Heart right ventricle (tissue), 16 donors: ENCODE data around the gene IL37. TPM values are rescaled to one million over a fixed set of nuclear protein-coding genes. Genes with fewer than 3 reads are reported as not detected.

ENCODE experiments used
- ATAC-seq, 8 donors: fragments of 200-7000 bp; cut with Tn5 transposase; one replicate each; pipeline ENCODE4 v1.9.1; 2020; ENCODE audit warnings: mild to moderate bottlenecking in 8 of 8, moderate library complexity in 8 of 8, moderate number of reproducible peaks in 1 of 8
- DNase-seq, 2 donors: peaks; one replicate each; pipeline ENCODE4 v3.0.0-alpha.2; 2020
- H3K27ac ChIP-seq, 10 donors: fragments of 200-600 bp; sonication (generic) in 2 of 10; one replicate each; pipeline versions ENCODE4 v1.5.0 to v1.8.0; 2020 to 2022; ENCODE audit warnings: mild to moderate bottlenecking in 3 of 10
- H3K27me3 ChIP-seq, 7 donors: fragments of 200-600 bp; one replicate each; pipeline ENCODE4 v1.8.0; 2021 to 2022; ENCODE audit warnings: mild to moderate bottlenecking in 2 of 7
- H3K36me3 ChIP-seq, 9 donors: fragments of 200-600 bp; sonication (generic) in 1 of 9; one replicate each; pipeline versions ENCODE4 v1.5.0 to v1.8.0; 2020 to 2022; ENCODE audit warnings: mild to moderate bottlenecking in 2 of 9
- H3K4me1 ChIP-seq, 9 donors: fragments of 200-600 bp; sonication (generic) in 1 of 9; one replicate each; pipeline versions ENCODE4 v1.5.0 to v1.8.0; 2020 to 2022; ENCODE audit warnings: mild to moderate bottlenecking in 4 of 9
- H3K4me3 ChIP-seq, 10 donors: fragments of 200-600 bp; sonication (generic) in 2 of 10; one replicate each; pipeline versions ENCODE4 v1.5.0 to v1.8.0; 2020 to 2022; ENCODE audit warnings: mild to moderate bottlenecking in 7 of 10, moderate library complexity in 2 of 10
- H3K9me3 ChIP-seq, 11 donors: fragments of 200-600 bp in 10 of 11; sonication (generic) in 2 of 11; one replicate each; pipeline versions ENCODE4 v1.5.0 to v1.8.0; 2013 to 2022; ENCODE audit warnings: mild to moderate bottlenecking in 2 of 11, control low read depth in 1 of 11, moderate library complexity in 1 of 11
- CTCF ChIP-seq, 9 donors: fragments of 200-600 bp; sonication (generic) in 2 of 9; IDR thresholded peaks; one replicate each; pipeline versions ENCODE4 v1.5.0 to v1.8.0; 2021 to 2022; ENCODE audit warnings: antibody characterized with exemption in 9 of 9, mild to moderate bottlenecking in 5 of 9, moderate library complexity in 1 of 9
- WGBS, 2 donors: extraction: QIAGEN DNeasy Blood & Tissue Kit; methylation state at CpG; one replicate each; pipeline ENCODE4 v1.1.7; 2013; ENCODE audit warnings: inconsistent platforms in 1 of 2; 5-methylcytosine and 5-hydroxymethylcytosine counted together
- intact Hi-C, 10 donors: fragments of 100-400 bp; cut with DNase I; formaldehyde crosslinking; loops; one replicate each; pipeline versions ENCODE4 v1.11.1 to v1.14.2; 2022
- polyA plus RNA-seq, 2 donors: library from polyadenylated mRNA; stranded (reverse); fragments of 200-250 nt; gene quantifications; one replicate each; pipeline ENCODE4 v1.2.3, GENCODE V29; 2013
- total RNA-seq, 10 donors: library from RNA; stranded (reverse); fragmentation: NEBNext Ultra II Directional in 3 of 10; extraction: Animal tissue kit (Norgen Biotek cat#: 25700) in 3 of 10; gene quantifications; one replicate each; pipeline versions ENCODE4 v1.2.1 to v1.2.4, GENCODE V29; 2021 to 2023
- donor health status: Arrhythmogenic right ventricular cardiomyopathy.
- donor health status: ischemic (EF 13 %, LVEDD 7.1; RV severe dilation, severe dysfunction).
- donor health status: healthy with polysubstance abuse.
- donor health status: DM: no; HTN: yes; CAD: no.
- donor health status: DM: no; HTN: no; CAD: no.
- donor health status: ischemic (EF 25% LVEDD 6.9; RV normal size, moderate dysfunction).
- donor health status: ischemic (EF 25% LVEDD 5.7; RV mildly dilated, moderate dysfunction).
- donor health status: healthy.
- donor health status: DM: yes; HTN: yes; CAD: no.
- donor health status: Ischemic cardiomyopathy.
- donor health status: ischemic (EF 35%, LVEDD 5.7; RV mildly dilated, moderate dysfunction).
- donor health status: nonischemic (EF 11% LVEDD 7.7; RV severe dilation, severe dysfunction).
- donor health status: DM: yes; HTN: yes; CAD: no.
- donor health status: PGD.
- donor health status: ischemic (EF 29% LVEDD 5.4; RV normal size, mild dysfunction).
- donor health status: nonischemic (EF 23%, LVEDD 6.1; RV moderate dilation, normal function).

The IL37 gene
- total and polyA plus RNA-seq, 12 donors = not detected

DNA sequence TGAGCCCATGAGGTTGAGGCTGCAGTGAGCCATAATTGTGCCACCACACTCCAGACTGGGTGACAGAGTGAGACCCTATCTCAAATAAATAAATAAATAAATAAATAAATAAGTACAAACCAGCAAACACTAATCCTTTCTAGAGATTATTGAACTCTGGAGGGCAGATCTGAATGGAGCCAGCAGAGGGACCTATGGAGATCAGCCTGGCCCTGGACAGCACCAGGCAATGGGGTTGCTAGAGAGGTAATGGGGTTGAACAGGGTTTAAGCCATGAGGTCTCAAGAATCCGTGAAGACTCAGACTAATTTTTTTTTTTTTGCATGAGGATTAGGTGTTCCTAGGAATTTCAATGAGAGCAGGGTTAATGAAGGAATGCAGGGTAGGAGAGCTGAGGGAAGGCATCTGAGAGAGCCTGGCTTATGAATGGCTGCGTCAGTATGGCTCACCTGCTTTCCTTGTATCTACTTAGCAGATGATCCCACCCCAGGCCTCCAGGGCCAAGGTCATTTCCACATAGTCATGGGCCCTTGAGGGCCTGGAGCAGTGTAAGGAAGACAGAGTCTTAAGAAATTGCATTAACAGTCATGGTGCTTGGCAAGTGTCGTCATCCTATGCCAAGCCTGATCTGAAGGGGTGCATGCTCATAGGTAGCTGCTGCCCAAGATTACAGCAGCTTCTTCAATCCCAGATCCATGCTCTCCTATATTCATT is 34.6 kb upstream of the IL37 start:
- intact Hi-C loops = no loop called here
- 96% methylated on average over 3 of the region's 3 CpGs for WGBS, 2 donors
- no peaks in the 10 kb centered on the region for H3K36me3 ChIP-seq
- DNase-seq (no peak), ATAC-seq (no peak)
- no peak overlapping the region for H3K27ac ChIP-seq
- peaks cover 0 to 9% (median 0%) of the 10 kb centered on the region in 11 donors for H3K9me3 ChIP-seq
- peaks cover 0 to 13% (median 0%) of the 10 kb centered on the region in 9 donors for H3K4me1 ChIP-seq
- H3K27me3 ChIP-seq = peaks cover 0 to 50% (median 15%) of the 10 kb centered on the region in 7 donors
- H3K4me3 ChIP-seq = no peak overlapping the region
- TF ChIP-seq CTCF (IDR thresholded peaks at IDR 0.05) = no peak

GRCh38 chr2:112876971-112877361 is 34.0 kb upstream of the IL37 start:
- ATAC-seq (no peak), DNase-seq (no peak)
- intact Hi-C loops = no loop called here
- H3K27ac ChIP-seq = no peak overlapping the region
- no peak for TF ChIP-seq CTCF (IDR thresholded peaks at IDR 0.05)
- 89 to 90% methylated on average over 4 of the region's 4 CpGs for WGBS, 2 donors
- H3K36me3 ChIP-seq = no peaks in the 10 kb centered on the region
- peaks cover 0 to 9% (median 0%) of the 10 kb centered on the region in 11 donors for H3K9me3 ChIP-seq
- H3K4me1 ChIP-seq = peaks cover 0 to 19% (median 0%) of the 10 kb centered on the region in 9 donors
- H3K27me3 ChIP-seq = peaks cover 0 to 48% (median 12%) of the 10 kb centered on the region in 7 donors
- no peak overlapping the region for H3K4me3 ChIP-seq

- Histone ChIP-seq H3K4me1 (peaks cover 0 to 21% (median 0%) of the 10 kb centered on the region in 9 donors), H3K4me3 (no peak overlapping the region), H3K27ac (no peak overlapping the region), H3K9me3 (peaks cover 0 to 9% (median 0%) of the 10 kb centered on the region in 11 donors), H3K27me3 (peaks cover 0 to 43% (median 12%) of the 10 kb centered on the region in 7 donors), H3K36me3 (no peaks in the 10 kb centered on the region)
- DNase-seq = no peak
- no peak for ATAC-seq
- intact Hi-C loops = no loop called here
- TF ChIP-seq CTCF (IDR thresholded peaks at IDR 0.05) = no peak
- 96 to 97% methylated on average over 6 of the region's 6 CpGs for WGBS, 2 donors
Observed at GRCh38 chr2:112877423-112877822, 33.5 kb upstream of the IL37 start.

- 89 to 96% methylated on average over 6 of the region's 6 CpGs for WGBS, 2 donors
- peaks cover 0 to 25% (median 4%) of the 10 kb centered on the region in 7 donors for H3K27me3 ChIP-seq
- H3K27ac ChIP-seq = no peak overlapping the region
- no peak for TF ChIP-seq CTCF (IDR thresholded peaks at IDR 0.05)
- intact Hi-C loops = loop anchor here in 4 of 10 donors (5.0 kb wide), 2 partner anchors 127 to 132 kb away; no protein-coding TSS in a partner anchor
- no peak overlapping the region for H3K4me3 ChIP-seq
- peaks cover 0 to 21% (median 0%) of the 10 kb centered on the region in 9 donors for H3K4me1 ChIP-seq
- H3K36me3 ChIP-seq = no peaks in the 10 kb centered on the region
- DNase-seq (no peak), ATAC-seq (no peak)
- no peaks in the 10 kb centered on the region for H3K9me3 ChIP-seq
Observed at GRCh38 chr2:112879491-112880041, 31.4 kb upstream of the IL37 start.
